Measurements from ENCODE around the gene FAM168A.

Gene FAM168A

GRCh38 chr11:73401217-73401923, 196.5 kb downstream of the FAM168A start:
- DNase-seq (ENCODE audit: low spot score): peak; percentile 5

- peak; percentile 16 for DNase-seq (ENCODE audit: low spot score)
Observed at GRCh38 chr11:73400293-73400692, 197.6 kb downstream of the FAM168A start.

DNA sequence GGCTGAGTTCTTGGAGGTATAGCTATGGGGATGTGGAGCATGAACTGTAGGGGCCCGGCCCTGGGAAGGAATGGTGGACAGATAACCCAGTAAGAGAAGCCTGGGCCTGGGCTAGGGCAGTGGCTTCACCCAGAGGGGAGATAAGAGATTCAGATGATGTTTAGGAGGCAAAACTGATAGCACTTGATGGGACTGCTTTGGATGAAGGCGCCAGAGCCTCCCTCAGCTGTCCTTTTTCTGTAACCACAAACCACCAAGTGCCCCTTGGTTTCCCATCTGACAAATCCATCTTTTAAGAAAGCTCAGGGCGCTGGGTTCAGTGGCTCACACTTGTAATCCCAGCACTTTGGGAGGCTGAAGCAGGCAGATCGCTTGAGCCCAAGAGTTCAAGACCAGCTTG, 198.3 kb downstream of the FAM168A start:
- DNase-seq (ENCODE audit: low spot score): no peak

DNA sequence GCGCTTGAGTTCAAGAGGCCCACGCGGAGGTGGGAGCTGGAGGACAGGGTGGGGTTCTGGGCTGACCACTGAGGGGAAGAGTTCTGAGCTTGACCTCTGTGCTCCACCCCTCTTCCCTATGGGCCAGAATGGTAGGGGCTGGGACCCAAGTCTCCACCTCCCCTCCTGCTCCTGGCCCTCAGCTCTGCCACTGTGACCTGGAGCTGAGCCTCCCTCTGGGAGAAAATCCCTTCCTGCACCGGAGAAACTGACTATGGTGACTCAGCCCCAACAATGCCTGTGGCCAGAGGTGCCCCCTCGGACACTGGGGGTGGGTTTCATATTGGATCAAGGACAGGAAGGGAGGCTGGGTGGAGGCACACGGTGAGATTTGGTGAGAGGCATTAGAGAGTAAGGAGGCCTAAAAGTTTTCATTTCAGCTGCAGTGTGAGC, 198.7 kb downstream of the FAM168A start:
- no peak for DNase-seq (ENCODE audit: low spot score)

GRCh38 chr11:73398721-73399120, 199.2 kb downstream of the FAM168A start:
- DNase-seq (ENCODE audit: low spot score): no peak

- DNase-seq (ENCODE audit: low spot score): no peak
Observed at GRCh38 chr11:73398132-73398526, 199.8 kb downstream of the FAM168A start.

DNA sequence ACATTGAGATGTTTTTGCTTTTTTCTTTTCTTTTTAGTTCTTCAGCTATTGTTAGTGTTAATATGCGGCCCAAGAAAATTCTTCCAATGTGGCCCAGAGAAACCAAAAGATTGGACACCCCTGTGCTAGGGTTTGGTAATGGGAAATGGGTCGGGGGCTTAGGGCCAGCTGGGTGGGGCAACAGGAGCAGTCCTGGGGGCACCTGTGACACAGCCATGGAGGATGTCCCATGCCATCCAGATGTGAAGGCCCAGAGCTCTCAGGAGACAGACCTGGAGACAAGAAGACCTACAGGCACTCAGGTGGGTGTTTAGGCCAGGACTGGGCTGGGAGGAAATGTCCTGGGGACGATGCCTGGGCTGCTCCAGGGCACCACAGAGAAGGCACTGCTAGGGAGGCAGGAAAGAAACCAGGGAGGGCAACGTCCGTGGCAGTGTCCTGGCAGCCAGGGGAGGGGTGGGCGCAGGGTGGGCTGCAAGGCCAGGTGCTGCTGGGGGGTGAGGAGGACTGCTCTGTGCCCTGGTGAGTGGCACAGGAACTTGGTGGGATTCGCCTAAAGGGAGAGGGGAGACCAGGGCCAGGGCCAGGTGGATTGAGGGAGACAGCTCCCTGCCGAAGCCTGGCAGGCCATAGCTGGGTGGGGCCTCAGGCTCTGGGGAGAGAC, 200.3 kb downstream of the FAM168A start:
- no peak for DNase-seq (ENCODE audit: low spot score)

- DNase-seq (ENCODE audit: low spot score): no peak
Observed at GRCh38 chr11:73396985-73397384, 200.9 kb downstream of the FAM168A start.

GRCh38 chr11:73396251-73396930, 201.5 kb downstream of the FAM168A start:
- DNase-seq (ENCODE audit: low spot score): no peak

DNA sequence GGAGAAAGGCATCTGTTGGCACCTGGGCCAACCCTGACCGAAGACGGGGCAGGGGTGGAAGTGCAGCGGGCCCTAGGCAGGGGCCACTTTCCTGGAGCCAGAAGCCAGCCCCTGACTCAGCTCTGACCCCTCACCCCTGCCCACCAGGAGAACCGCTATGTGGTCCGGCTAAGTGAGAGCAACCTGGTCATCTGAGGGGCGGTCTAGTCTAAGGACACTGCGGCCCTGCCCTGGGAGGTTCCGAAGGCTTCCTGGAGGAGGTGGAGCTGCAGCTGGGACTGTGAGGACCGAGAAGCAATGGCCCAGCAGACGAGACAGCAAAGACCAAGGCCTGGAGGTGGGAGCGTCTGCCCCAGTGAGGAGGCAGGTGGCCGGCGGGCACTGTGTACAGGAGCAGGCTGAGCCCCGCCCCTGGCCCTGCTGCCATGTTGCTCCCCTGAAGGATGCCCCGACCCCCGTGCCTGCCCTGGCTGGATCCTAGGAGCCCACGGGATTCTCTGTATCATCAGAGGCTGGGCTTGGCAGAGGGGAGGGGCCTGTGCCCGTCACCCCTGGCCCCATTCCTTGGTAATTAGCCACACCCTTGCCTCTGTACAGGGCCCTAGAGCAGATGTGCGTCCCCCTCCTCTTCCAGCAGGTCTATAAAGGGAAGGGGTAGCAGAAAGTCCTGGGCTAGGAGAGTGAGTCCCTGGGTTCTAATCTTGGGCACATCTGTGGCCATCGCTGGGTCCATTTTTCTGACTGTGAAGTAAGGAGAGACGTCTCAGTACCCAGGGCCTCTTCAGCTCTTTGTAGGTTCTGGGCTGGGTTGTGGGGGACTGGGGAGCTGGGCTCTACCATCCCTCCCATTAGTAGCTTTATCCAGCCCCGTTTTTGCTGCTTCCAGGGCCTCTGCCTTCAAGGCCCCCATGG, 202.4 kb downstream of the FAM168A start:
- no peak for DNase-seq (ENCODE audit: low spot score)

GRCh38 chr11:73394416-73395296, 203.3 kb downstream of the FAM168A start:
- no peak for DNase-seq (ENCODE audit: low spot score)

DNA sequence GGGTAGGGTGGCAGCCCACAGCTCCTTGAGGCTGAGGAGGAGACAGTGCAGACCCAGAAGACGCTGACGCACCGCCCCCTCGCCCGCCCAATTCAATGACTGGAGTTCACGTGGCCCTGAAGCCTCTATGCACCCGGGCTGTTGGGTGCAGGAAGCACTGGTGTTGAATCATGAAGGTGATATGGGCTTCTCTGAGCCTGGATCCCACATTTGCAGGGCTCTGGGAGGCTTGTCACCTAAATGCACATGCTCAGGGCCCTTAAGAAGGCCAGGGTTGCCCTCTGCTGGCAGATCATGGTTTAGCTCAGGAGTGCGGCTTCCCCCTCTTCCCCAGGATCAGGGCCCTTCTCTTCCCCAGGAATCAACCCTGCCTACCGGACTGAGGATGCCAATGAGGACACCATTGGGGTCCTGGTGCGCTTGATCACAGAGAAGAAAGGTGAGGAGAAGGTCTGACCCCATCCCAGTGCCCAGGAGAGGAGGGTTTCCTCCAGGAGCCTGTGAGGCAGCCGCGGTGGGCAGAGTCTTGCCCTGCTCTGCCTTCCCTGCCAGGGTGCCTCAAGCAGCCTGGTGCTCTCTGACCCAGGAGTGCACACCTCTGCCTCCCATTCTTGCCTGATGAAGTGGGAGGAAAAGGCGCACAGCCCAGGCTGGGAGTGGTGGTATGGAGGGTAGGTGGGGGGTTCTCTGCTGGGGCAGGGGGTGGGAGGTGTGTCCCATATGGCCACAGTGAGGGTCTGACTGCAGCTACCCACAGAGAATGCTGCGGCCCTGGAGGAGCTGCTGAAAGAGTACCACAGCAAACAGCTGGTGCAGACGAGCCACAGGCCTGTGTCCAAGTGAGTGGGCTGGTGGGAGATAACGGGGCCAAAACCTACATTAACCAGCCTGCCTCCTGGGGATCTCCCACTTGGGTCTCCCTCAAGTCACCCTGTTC, 204.2 kb downstream of the FAM168A start:
- DNase-seq (ENCODE audit: low spot score): peak; percentile 80

DNA sequence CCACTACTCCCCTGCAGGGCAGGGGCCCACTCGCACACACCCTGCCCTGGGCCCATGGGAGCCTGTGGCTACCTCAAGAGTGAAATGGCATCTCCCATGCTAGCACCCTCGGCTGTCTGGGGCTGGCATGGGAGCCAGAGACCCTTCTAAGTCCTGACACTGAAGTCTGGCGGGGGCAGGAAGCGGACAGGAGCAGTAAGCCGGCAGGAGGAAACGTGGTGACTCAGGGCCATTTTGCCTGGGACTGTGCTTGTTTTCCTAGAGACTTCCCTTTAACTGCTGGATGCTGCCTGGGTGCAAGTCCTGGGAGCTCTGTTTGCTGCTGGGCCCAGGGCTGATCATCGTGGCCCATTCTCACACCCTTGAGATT, 204.9 kb downstream of the FAM168A start:
- no peak for DNase-seq (ENCODE audit: low spot score)

GRCh38 chr11:73392108-73393010, 205.6 kb downstream of the FAM168A start:
- no peak for DNase-seq (ENCODE audit: low spot score)

DNA sequence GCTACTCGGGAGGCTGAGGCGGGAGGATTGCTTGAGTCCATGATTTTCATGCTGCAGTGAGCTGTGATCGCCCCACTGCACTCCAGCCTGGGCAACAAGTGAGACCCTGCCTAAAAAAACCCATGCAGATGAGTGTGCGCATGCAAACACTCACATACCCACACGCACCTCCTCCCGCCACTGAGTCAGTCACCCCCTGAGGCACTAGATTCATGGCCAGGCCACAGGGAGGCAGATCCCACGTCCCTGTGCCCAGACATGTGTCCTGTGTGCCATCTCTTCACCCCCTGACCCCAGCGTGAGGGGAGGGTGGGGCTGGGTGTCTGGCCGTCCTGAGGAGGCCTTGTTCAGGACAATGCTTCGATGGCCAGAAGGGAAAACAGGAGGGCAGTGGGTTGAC, 206.2 kb downstream of the FAM168A start:
- DNase-seq (ENCODE audit: low spot score): no peak

GRCh38 chr11:73390601-73391565, 207.0 kb downstream of the FAM168A start:
- no peak for DNase-seq (ENCODE audit: low spot score)

GRCh38 chr11:73389916-73390315, 208.0 kb downstream of the FAM168A start:
- no peak for DNase-seq (ENCODE audit: low spot score)

GRCh38 chr11:73389134-73389525, 208.8 kb downstream of the FAM168A start:
- no peak for DNase-seq (ENCODE audit: low spot score)

Data from NAMALWA (cell line).